ENCODE results near the gene RASSF7.
"Not testable (repeated sequence)": the region's sequence is repeated elsewhere in the genome, so short reads cannot be mapped to it uniquely, and the experiment has no call there.

RASSF7 gene

GRCh38 chr11:567011-567628 is 6.3 kb downstream of the RASSF7 start:
- no peak for DNase-seq (ENCODE audit: low read depth)

GRCh38 chr11:567629-568292 is 7.0 kb downstream of the RASSF7 start:
- no peak for DNase-seq (ENCODE audit: low read depth)

GRCh38 chr11:568306-569157 is 7.8 kb downstream of the RASSF7 start:
- peak; percentile 70 for DNase-seq (ENCODE audit: low read depth)

GRCh38 chr11:569158-569885 is 8.6 kb downstream of the RASSF7 start:
- DNase-seq (ENCODE audit: low read depth) = no peak

- DNase-seq (ENCODE audit: low read depth) = no peak
Measured at GRCh38 chr11:571802-572185, 11.0 kb downstream of the RASSF7 start.

- DNase-seq (ENCODE audit: low read depth) = no peak
Measured at GRCh38 chr11:573146-573759, 12.5 kb downstream of the RASSF7 start.

GRCh38 chr11:574031-574570 is 13.3 kb downstream of the RASSF7 start:
- not testable (repeated sequence) for DNase-seq (ENCODE audit: low read depth)

- no peak for DNase-seq (ENCODE audit: low read depth)
Measured at GRCh38 chr11:574632-575312, 14.0 kb downstream of the RASSF7 start.

GRCh38 chr11:575313-575995 is 14.7 kb downstream of the RASSF7 start:
- no peak for DNase-seq (ENCODE audit: low read depth)

- peak; percentile 83 for DNase-seq (ENCODE audit: low read depth)
Measured at GRCh38 chr11:575996-576768, 15.4 kb downstream of the RASSF7 start, which contains the start of gene PHRF1. TSS of gene PHRF1 (plus strand) at chr11:576470. CDS start at chr11:581513, 5,043 bp downstream.

- DNase-seq (ENCODE audit: low read depth) = no peak
Measured at GRCh38 chr11:576811-577610, 16.2 kb downstream of the RASSF7 start.

- no peak for DNase-seq (ENCODE audit: low read depth)
Measured at GRCh38 chr11:577611-577894, 16.8 kb downstream of the RASSF7 start.

GRCh38 chr11:578276-579035 is 17.7 kb downstream of the RASSF7 start:
- no peak for DNase-seq (ENCODE audit: low read depth)

- no peak for DNase-seq (ENCODE audit: low read depth)
Measured at GRCh38 chr11:579830-580601, 19.2 kb downstream of the RASSF7 start.

- no peak for DNase-seq (ENCODE audit: low read depth)
Measured at GRCh38 chr11:581342-581741, 20.6 kb downstream of the RASSF7 start.

- DNase-seq (ENCODE audit: low read depth) = no peak
Measured at GRCh38 chr11:581752-582151, 21.0 kb downstream of the RASSF7 start.

- DNase-seq (ENCODE audit: low read depth) = no peak
Measured at GRCh38 chr11:584287-584686, 23.5 kb downstream of the RASSF7 start.

Measured in HS-27A (cell line).